NCI-H460 (cell line): ENCODE data around the gene SLC26A8. TPM values are rescaled to one million over a fixed set of nuclear protein-coding genes. Genes with fewer than 3 reads are reported as not detected.
"Not testable (repeated sequence)": the region's sequence is repeated elsewhere in the genome, so short reads cannot be mapped to it uniquely, and the experiment has no call there.

Experiments
- DNase-seq: peaks from one replicate; pipeline ENCODE4 v3.0.0-alpha.2; 2016; ENCODE audit warnings: low read depth; ENCODE audit errors: extremely low read depth
- total RNA-seq: library from RNA; depleted of rRNA; stranded (reverse); fragments of >200 nt; shearing (Covaris generic); gene quantifications from 2 replicates; pipeline ENCODE4 v1.2.3, GENCODE V29; 2014

The SLC26A8 gene
- total RNA-seq, 1 experiment from 2014 or later: not detected

- no peak for DNase-seq
Observed at GRCh38 chr6:36018339-36018738, 6.1 kb downstream of the SLC26A8 start.

- DNase-seq: no peak
Observed at GRCh38 chr6:36015666-36016065, 8.8 kb downstream of the SLC26A8 start.

GRCh38 chr6:36000451-36000850 lies 24.0 kb downstream of the SLC26A8 start:
- no peak for DNase-seq

GRCh38 chr6:35993150-35993549 lies 31.3 kb downstream of the SLC26A8 start:
- DNase-seq: no peak

GRCh38 chr6:35988047-35988446 lies 36.4 kb downstream of the SLC26A8 start:
- not testable (repeated sequence) for DNase-seq

- DNase-seq: no peak
Observed at GRCh38 chr6:35984701-35985100, 39.7 kb downstream of the SLC26A8 start.

- no peak for DNase-seq
Observed at GRCh38 chr6:35980991-35981645, 43.3 kb downstream of the SLC26A8 start.

GRCh38 chr6:35980126-35980525 lies 44.3 kb downstream of the SLC26A8 start:
- DNase-seq: not testable (repeated sequence)

- no peak for DNase-seq
Observed at GRCh38 chr6:35977308-35977707, 47.1 kb downstream of the SLC26A8 start.

GRCh38 chr6:35973670-35974222 lies 50.7 kb downstream of the SLC26A8 start:
- DNase-seq: peak; percentile 15

GRCh38 chr6:35972471-35973367 lies 51.7 kb downstream of the SLC26A8 start:
- no peak for DNase-seq

GRCh38 chr6:35970181-35970580 lies 54.3 kb downstream of the SLC26A8 start:
- no peak for DNase-seq

GRCh38 chr6:35969646-35970045 lies 54.8 kb downstream of the SLC26A8 start:
- DNase-seq: no peak

- no peak for DNase-seq
Observed at GRCh38 chr6:35968821-35969220, 55.6 kb downstream of the SLC26A8 start.

GRCh38 chr6:35967076-35967774 lies 57.2 kb downstream of the SLC26A8 start:
- DNase-seq: no peak

GRCh38 chr6:35962779-35963560 lies 61.5 kb downstream of the SLC26A8 start:
- no peak for DNase-seq

- no peak for DNase-seq
Observed at GRCh38 chr6:35960187-35960586, 64.3 kb downstream of the SLC26A8 start.

GRCh38 chr6:35955970-35956369 lies 68.5 kb downstream of the SLC26A8 start:
- DNase-seq: no peak

GRCh38 chr6:35955521-35955920 lies 68.9 kb downstream of the SLC26A8 start:
- no peak for DNase-seq

- DNase-seq: no peak
Observed at GRCh38 chr6:35955071-35955470, 69.4 kb downstream of the SLC26A8 start.
